NCI-H1105 (cell line): ENCODE data around the gene SYDE2.
"Not testable (repeated sequence)": the region's sequence is repeated elsewhere in the genome, so short reads cannot be mapped to it uniquely, and the experiment has no call there.

Source experiments
- DNase-seq: peaks from one replicate; lab custom pipeline; 2025; lab: John Stamatoyannopoulos, UW

SYDE2 gene

GRCh38 chr1:85172684-85173337, 28.0 kb downstream of the SYDE2 start:
- DNase-seq = no peak

DNA sequence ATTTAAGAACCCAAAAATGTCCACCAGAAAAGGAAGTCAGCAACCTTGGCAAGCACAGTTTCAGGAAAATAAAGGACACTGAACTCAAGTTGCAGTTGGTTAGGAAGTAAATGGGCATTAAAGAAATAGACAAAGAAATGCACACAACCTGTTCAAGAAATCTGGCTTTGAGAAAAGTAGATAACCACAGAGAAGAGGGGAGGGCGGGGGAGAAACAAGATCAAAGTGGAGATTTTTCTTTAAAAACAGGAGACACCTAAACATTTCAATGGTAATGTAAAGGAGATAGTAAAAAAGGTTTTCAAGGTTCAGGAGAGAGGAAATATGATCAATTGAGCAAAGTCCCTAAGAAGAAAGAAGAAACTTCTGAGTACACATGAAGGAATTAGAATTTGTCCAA, 29.1 kb downstream of the SYDE2 start:
- no peak for DNase-seq

DNA sequence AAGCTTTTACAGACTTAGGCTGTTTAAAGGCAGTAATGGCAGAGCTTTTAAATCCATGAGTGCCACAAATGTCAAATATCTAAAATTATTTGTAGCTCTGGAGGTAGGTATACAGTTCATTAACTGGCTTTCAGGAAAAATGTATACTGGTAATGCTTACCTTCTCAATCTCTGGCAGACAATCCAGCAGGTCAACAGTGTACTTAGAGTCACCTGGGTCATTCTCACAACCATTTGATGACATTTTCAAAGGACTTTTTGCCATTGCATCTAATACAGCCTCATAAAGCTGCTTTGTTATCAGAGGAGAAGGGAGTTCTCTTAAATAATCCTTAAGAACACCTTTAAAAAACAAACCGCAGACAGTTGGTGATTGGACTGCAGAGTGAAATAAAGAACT, 31.9 kb downstream of the SYDE2 start:
- no peak for DNase-seq

DNA sequence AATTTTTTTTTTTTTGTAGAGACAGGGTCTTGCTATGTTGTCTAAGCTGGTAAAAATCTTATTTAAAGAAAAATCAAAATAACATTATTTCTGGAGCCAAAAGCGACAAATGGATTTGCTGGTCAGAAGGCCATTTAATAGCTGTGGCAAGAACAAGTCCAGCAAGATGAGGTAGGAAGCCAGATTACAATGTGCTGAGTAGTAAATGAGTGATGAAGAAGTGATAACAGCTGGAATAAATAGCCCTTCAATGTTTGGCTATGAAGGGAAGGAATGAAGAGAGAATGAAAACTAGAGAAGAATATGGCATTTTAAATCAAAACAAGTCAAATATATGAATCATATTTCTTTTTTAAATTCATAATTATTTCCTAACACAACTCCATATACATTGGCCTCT, 34.5 kb downstream of the SYDE2 start:
- no peak for DNase-seq

DNA sequence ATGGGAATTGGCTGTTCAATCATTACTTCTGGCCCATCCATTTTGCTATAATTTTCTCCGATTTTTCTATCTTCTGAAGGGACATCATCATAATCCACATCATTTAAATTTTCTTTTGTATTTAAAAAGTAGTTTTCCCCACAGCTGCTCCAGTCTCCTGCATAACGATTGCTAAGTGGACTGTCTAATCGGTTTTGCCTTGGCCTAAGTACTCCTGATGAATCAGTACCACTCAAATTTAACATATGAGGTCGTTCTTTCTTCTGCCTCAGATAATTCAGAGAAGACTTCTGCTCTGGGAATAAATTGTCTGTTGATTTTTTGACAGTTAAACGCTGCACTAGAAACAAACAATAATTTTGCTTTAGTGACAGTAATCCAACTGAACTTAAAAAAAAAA, 41.9 kb downstream of the SYDE2 start:
- DNase-seq = no peak

DNA sequence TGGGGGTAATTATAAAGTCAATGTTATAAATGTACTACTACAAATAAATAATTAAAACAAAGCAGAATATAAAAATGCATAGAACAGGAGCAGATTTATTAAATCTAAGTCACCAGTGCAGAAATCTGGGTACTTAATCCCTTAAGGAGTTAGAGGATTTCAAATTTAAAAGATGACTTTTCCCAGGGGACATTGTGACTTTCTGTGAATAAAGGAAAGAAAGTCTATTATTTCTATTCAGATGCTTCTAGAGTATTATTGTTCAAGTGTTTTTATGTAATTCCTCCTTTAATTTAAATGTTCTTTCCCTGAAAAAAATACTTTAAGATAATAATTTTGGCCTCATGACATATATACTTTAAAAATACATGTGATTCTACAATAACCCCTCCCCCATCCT, 43.4 kb downstream of the SYDE2 start:
- DNase-seq = no peak

DNA sequence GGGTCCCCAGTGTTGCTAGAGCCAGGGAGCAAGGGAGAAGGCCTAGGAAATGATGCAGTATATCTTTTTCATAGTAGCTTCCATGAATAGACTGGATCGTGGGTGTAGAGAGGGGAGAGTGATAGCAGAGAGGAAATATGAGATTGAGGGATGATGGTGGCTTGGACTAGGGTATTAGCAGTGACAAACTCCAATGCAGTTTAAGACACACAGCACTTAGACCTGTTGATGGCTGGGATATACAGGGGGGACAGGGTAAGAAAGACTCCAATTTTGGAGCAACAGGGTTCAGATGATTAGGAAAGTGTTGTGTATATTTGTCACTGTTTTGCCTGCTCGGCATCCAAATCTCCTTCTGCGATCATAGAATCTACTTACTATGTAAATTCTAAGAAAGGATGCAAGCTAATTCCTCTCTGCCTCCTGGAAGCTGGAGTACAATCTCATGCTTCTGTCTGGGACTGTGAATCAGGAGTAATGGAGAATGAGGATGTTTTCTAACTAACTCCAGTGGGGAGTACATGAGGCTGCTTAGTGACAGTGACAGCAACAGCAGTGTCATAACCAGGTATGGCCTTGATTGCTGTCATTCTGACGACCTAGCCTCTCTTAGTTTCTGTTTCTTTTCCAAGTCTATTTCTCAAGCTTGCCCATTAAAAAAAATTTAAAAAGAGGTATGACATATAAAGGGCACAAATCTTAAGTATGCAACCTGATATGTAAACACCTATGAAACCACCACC, 47.5 kb downstream of the SYDE2 start:
- no peak for DNase-seq

- no peak for DNase-seq
These were observed 49.4 kb downstream of the SYDE2 start for GRCh38 chr1:85151446-85151845.

- no peak for DNase-seq
These were observed 51.0 kb downstream of the SYDE2 start for GRCh38 chr1:85149805-85150204.

GRCh38 chr1:85148524-85149250, 52.1 kb downstream of the SYDE2 start:
- DNase-seq = no peak

- DNase-seq = no peak
These were observed 53.9 kb downstream of the SYDE2 start for GRCh38 chr1:85146972-85147359.

- DNase-seq = not testable (repeated sequence)
These were observed 54.4 kb downstream of the SYDE2 start for GRCh38 chr1:85146298-85146971.

DNA sequence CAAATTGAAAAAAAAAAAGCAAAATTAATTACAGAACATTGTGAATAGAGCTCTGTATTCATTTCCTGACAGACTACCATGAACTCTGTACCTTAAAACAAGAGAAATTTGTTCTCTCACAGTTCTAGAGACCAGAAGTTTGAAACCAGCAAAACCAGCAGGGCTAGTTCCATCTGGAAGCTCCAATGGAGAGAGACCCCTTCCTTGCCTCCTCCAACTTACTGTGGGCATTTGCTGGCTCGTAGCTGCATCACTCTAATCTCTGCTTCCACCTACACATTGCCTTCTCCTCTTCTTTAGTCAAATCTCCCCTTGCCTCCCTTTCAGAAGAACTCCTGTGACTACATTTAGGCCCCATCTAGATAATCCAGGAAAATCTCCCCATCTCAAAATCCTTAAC, 56.5 kb downstream of the SYDE2 start:
- no peak for DNase-seq

DNA sequence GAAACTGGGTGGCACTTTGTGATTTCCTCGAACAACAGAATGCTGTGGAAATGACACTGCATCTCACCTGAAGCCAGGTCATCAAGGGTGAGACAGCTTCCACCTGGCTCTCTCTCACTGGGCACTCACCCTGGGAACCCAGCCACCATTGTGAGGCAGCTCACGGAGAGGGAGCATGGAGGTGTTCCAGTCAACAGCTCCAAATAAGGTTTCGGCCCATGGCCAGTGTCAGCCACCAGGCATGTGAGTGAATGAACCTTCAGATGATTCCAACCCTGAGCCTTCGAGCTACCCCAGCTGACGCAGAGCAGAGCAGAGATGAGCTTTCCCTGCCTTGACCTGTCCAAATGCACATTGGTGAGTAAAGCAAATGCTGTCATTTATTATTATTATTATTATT, 58.1 kb downstream of the SYDE2 start:
- DNase-seq = no peak

GRCh38 chr1:85138439-85138838, 62.4 kb downstream of the SYDE2 start:
- not testable (repeated sequence) for DNase-seq

DNA sequence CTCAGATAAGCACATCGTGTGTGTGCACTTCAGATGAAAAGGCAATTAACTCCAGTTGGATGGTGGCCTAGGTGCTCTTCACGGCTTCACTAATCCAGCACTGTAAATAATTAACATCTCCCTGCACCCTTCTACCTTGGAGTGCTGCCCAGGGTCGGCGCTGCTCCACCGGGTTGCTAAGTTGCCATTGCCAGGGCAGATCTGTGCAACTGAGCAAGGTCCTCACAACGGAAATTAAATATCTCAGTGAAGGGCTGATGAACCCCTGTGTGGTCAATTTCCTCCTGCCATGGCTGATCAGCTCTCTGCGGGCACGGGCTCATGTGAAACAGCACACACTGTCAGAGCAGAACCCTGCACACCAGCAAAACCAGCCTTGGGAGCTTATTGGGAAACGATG, 63.2 kb downstream of the SYDE2 start:
- peak; percentile 97 for DNase-seq

- DNase-seq = peak; percentile 42
These were observed 65.4 kb downstream of the SYDE2 start for GRCh38 chr1:85135392-85135798.

GRCh38 chr1:85134583-85135391, 66.0 kb downstream of the SYDE2 start:
- DNase-seq = no peak

DNA sequence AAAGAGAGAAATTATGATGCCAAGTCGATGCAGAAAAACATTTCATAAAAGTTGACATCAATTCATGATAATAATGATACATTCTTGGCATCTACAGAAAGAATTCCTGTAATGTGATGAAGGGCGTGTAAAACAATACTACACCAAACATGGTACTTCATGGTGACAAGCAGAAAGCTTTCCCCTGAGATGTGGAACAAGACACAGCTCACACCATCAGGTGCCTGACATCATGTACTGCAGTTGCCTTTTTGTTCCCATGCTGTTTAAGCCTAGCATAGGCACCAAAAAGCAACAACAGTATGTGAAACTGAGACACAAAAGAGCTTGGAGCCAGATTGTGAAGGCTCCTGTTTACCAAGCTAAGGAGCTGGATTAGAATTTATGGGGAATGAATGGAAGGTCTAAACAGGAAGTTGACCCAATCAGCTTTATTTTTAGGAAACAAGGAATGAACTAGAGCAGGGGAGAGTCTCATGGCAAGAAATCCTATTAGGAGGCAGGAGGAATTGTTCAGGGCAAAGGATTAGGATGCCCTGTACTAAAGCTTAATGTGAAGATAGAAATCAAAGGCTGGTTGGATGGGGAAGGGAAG, 67.2 kb downstream of the SYDE2 start:
- DNase-seq = no peak

DNA sequence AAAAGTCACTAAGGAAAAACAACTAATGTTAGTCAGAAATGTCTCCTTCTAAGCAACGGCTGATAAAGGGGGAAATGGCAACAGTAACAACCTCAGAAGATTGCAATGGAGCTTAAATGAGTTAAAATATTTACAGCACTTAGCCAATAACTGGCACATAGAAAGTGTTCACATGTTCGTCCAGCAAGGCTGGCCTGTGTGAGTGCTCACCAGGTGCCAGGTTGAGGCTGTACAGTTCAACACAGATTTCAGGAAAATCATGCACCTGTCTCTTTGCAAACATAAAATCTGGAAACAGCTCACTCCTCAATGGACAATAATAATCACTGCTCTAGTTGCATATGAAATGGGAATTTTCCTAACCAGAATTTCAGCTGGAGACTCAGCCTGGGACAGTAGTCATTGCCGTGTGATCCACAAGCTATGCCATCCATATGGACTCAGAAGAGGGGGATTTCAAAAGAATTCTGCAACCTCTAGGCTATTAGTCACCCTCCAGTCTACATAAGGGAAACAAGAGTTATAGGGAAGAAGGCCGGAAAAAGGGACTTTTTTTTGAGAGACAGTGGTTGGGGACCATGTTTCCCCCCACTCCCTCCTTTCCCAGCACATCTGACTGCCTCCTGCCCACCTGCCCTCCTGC, 68.6 kb downstream of the SYDE2 start:
- DNase-seq = no peak

DNA sequence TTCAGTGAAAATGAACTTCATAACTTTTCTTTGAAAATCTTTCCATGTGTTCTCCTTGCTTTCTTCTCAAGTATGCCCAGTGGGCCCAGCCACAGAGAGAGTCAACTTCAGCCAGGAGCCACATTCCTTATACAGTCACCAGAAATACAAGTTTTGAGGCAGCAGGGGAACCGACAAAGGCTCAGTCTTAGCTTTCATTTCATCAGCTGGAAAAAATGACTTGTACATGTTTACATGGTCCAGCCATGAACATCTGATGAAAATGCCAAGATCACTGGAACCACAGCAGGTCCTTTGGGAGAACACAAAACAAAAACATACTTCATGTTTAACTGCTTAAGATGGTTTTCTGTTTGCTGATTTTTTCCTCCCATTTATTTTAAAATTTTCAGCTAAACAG, 72.5 kb downstream of the SYDE2 start:
- DNase-seq = no peak
